OCI-LY3 (cell line): ENCODE data around the gene FRYL.

Experiments
- H2AFZ ChIP-seq: fragments of 200-600, 300-600 bp; shearing (Covaris generic); 2 replicates; pipeline ENCODE4 v1.6.0; 2014; ENCODE audit warnings: antibody characterized with exemption, low read depth, low read length
- H3K27ac ChIP-seq: fragments of 200-600, 300-600 bp; sonication (generic); 2 replicates; pipeline ENCODE4 v1.5.1; 2014; ENCODE audit warnings: mild to moderate bottlenecking, low read length, moderate library complexity, mixed read lengths
- H3K27me3 ChIP-seq: fragments of 200-600, 300-600 bp; sonication (generic); 2 replicates; pipeline ENCODE4 v1.6.1; 2014; ENCODE audit warnings: low read depth, low read length, mixed read lengths
- H3K36me3 ChIP-seq: fragments of 200-600, 300-600 bp; sonication (generic); replicated peaks from 2 replicates; pipeline ENCODE3; 2014; ENCODE audit warnings: low read depth, low read length, mixed read lengths
- H3K4me1 ChIP-seq: fragments of 300-600, 200-600 bp; sonication (generic); 2 replicates; pipeline ENCODE4 v1.6.1; 2014; ENCODE audit warnings: low read length, mixed read lengths
- H3K4me2 ChIP-seq: fragments of 200-600, 300-600 bp; sonication (generic); 2 replicates; pipeline ENCODE4 v1.6.1; 2014; ENCODE audit warnings: low read length, mixed read lengths
- H3K4me3 ChIP-seq: fragments of 300-600, 200-600 bp; sonication (generic); 2 replicates; pipeline ENCODE4 v1.5.1; 2014; ENCODE audit warnings: antibody characterized with exemption, mild to moderate bottlenecking, low read length, moderate library complexity
- H3K79me2 ChIP-seq: fragments of 300-600, 200-600 bp; shearing (Covaris generic); 2 replicates; pipeline ENCODE4 v1.6.1; 2014; ENCODE audit warnings: mild to moderate bottlenecking, low read length, mixed read lengths
- H3K9ac ChIP-seq: fragments of 300-600, 200-600 bp; shearing (Covaris generic); 2 replicates; pipeline ENCODE4 v1.6.0; 2014; ENCODE audit warnings: mild to moderate bottlenecking, low read length, moderate library complexity
- H3K9me3 ChIP-seq: fragments of 200-600, 300-600 bp; shearing (Covaris generic); 2 replicates; pipeline ENCODE4 v1.6.1; 2014; ENCODE audit warnings: low read length, mixed read lengths; ENCODE audit not compliant: insufficient read depth
- H4K20me1 ChIP-seq: fragments of 200-600, 300-600 bp; sonication (generic); 2 replicates; pipeline ENCODE4 v1.6.1; 2016; ENCODE audit warnings: low read length, mixed read lengths; ENCODE audit not compliant: insufficient read depth
- EZH2phosphoT487 ChIP-seq: fragments of 200-600 bp; shearing (Covaris generic); IDR thresholded peaks from 2 replicates; pipeline ENCODE4 v1.6.1; 2018; ENCODE audit warnings: antibody characterized with exemption, mixed run types, low read depth
- TF ChIP-seq, protein P1 (sequence below): fragments of 200-600, 300-600 bp; sonication (generic); IDR thresholded peaks from 2 replicates; pipeline ENCODE4 v1.5.1; 2014; ENCODE audit warnings: antibody characterized with exemption, low read length, low read depth

The FRYL gene

DNA sequence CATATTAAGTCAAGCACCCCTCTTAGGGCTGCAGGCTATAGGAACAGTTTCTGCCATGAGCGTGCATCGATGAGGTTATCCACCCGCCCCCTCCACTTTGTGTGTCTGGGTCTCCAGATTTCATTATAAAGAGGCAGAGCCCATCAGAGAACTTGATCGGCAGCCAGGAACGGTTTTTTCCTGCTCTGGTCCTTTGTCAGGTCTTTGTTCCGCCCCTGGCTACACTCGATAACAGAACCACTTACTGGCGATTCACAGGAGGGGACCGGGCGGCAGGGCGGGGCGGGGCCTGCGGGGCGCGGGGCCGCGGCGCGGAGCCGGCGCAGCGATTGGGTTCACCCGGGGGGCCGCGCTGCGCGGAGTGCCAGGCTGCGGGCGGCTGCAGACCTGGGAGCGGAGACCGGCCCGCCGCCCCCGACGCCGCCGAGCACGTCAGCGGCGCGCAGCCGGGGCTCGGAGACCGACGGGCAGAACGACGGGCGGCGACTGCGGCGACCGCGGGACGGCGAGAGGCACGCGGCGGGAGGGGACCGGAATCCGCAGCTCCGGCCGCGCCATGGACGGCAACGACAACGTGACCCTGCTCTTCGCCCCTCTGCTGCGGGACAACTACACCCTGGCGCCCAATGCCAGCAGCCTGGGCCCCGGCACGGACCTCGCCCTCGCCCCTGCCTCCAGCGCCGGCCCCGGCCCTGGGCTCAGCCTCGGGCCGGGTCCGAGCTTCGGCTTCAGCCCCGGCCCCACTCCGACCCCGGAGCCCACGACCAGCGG, 296.9 kb downstream of the FRYL start, which contains the start of gene SLC10A4:
Gene SLC10A4, plus strand, starts transcription at position 338 of the 771 bp plus-strand sequence. Its CDS starts 219 bp downstream, at position 557.
- no peaks in the 10 kb centered on the region for H3K9me3 ChIP-seq
- no peak for TF ChIP-seq EZH2phosphoT487
- TF ChIP-seq, protein P1, sequence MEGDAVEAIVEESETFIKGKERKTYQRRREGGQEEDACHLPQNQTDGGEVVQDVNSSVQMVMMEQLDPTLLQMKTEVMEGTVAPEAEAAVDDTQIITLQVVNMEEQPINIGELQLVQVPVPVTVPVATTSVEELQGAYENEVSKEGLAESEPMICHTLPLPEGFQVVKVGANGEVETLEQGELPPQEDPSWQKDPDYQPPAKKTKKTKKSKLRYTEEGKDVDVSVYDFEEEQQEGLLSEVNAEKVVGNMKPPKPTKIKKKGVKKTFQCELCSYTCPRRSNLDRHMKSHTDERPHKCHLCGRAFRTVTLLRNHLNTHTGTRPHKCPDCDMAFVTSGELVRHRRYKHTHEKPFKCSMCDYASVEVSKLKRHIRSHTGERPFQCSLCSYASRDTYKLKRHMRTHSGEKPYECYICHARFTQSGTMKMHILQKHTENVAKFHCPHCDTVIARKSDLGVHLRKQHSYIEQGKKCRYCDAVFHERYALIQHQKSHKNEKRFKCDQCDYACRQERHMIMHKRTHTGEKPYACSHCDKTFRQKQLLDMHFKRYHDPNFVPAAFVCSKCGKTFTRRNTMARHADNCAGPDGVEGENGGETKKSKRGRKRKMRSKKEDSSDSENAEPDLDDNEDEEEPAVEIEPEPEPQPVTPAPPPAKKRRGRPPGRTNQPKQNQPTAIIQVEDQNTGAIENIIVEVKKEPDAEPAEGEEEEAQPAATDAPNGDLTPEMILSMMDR = no peak
- no peaks in the 10 kb centered on the region for H3K79me2 ChIP-seq
- no peaks in the 10 kb centered on the region for H4K20me1 ChIP-seq
- no peaks in the 10 kb centered on the region for H3K27me3 ChIP-seq
- no peak within 1 kb of the TSS for H3K4me2 ChIP-seq
- no peaks in the 10 kb centered on the region for H3K36me3 ChIP-seq
- H3K9ac ChIP-seq = no peak within 1 kb of the TSS
- H3K4me1 ChIP-seq = no peaks in the 10 kb centered on the region
- H3K27ac ChIP-seq = no peak within 1 kb of the TSS
- H3K4me3 ChIP-seq = no peak within 1 kb of the TSS
- no peak within 1 kb of the TSS for H2AFZ ChIP-seq

DNA sequence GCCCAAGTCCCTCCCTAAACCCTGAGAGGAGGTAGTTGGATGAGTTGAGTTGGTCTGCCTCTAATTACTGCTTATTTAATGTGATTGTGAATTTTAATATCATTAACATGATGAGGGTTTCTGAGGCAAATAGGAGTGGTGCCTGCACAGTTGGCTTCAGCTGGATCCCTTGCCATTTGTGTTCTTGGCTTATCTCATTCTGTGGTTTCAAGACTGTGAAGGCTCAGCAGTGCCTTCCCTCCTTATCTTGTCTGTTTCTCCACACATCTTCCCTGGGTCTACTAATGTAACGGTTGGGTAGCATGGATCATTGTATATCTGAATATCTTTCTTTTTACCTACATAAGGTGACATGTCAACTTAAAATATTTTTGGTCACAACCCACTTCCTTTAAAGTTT, 298.5 kb downstream of the FRYL start:
- no peak for TF ChIP-seq EZH2phosphoT487
- TF ChIP-seq, protein P1 = no peak
- Histone ChIP-seq H2AFZ (no peak overlapping the region), H3K4me2 (no peak overlapping the region), H3K4me3 (no peak overlapping the region), H3K27me3 (no peaks in the 10 kb centered on the region), H3K27ac (no peak overlapping the region), H3K36me3 (no peaks in the 10 kb centered on the region), H3K4me1 (no peaks in the 10 kb centered on the region), H3K9me3 (no peaks in the 10 kb centered on the region), H3K9ac (no peak overlapping the region), H4K20me1 (no peaks in the 10 kb centered on the region), H3K79me2 (no peaks in the 10 kb centered on the region)

DNA sequence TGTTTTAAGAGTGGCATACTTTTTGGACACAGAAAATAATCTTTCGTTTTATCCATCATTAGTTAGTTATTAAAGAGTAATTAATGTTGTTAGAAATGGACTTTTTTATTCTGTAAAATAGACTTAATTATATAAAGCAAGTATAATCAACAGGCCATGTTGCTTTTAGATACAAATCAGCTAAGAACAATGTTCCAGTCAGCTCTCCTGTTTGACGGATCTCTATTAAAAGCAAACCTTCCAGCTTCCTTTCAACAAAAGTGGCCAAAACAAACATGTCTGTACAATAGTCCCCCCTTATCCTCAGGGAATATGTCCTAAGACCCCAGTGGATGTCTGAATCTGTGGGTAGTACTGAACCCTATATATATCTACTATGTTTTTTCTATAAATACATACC, 301.8 kb downstream of the FRYL start:
- H3K4me2 ChIP-seq = no peak overlapping the region
- no peaks in the 10 kb centered on the region for H3K79me2 ChIP-seq
- H3K4me3 ChIP-seq = no peak overlapping the region
- no peaks in the 10 kb centered on the region for H3K36me3 ChIP-seq
- TF ChIP-seq, protein P1 = no peak
- TF ChIP-seq EZH2phosphoT487 = no peak
- H3K4me1 ChIP-seq = no peaks in the 10 kb centered on the region
- no peaks in the 10 kb centered on the region for H3K27me3 ChIP-seq
- no peak overlapping the region for H3K27ac ChIP-seq
- H2AFZ ChIP-seq = no peak overlapping the region
- no peaks in the 10 kb centered on the region for H4K20me1 ChIP-seq
- no peaks in the 10 kb centered on the region for H3K9me3 ChIP-seq
- H3K9ac ChIP-seq = no peak overlapping the region

DNA sequence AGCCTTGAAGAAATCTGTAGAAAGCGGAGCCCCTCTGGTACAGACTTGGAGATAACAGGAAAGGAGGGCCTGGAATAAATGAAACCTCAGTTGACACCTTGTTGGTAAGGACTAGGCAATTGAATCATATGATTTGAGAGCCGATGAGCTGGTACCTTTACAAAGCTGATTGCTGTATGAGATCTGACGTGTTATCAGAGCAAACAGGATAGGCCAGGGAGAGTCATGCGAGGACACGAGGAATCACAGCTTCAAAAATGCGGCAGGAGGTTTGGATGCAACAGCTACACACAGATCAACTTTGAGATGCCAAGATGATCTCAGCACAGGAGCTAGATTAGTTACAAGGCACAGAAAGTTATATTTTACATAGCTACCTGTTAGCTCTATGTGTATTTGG, 304.3 kb downstream of the FRYL start:
- Histone ChIP-seq H3K4me3 (no peak overlapping the region), H3K4me1 (no peaks in the 10 kb centered on the region), H3K9ac (no peak overlapping the region), H2AFZ (no peak overlapping the region), H3K27ac (no peak overlapping the region), H3K4me2 (no peak overlapping the region), H4K20me1 (no peaks in the 10 kb centered on the region), H3K27me3 (no peaks in the 10 kb centered on the region), H3K36me3 (no peaks in the 10 kb centered on the region), H3K79me2 (no peaks in the 10 kb centered on the region), H3K9me3 (no peaks in the 10 kb centered on the region)
- TF ChIP-seq, protein P1 = no peak
- TF ChIP-seq EZH2phosphoT487 = no peak
